ENCODE data around the gene ZBTB2.

Gene ZBTB2

GRCh38 chr6:151436300-151436699, 44.9 kb upstream of the ZBTB2 start:
- TF ChIP-seq CTCF (IDR thresholded peaks at IDR 0.05; ENCODE audit: insufficient read depth, low read length, poor library complexity, severe bottlenecking) = no peak
- Histone ChIP-seq H3K36me3 (ENCODE audit: control insufficient read depth, insufficient read depth, low read length) (peaks cover 4% of the 10 kb centered on the region), H3K4me3 (replicated peaks; ENCODE audit: low read depth, low read length) (no peak overlapping the region), H3K27me3 (replicated peaks; ENCODE audit: control insufficient read depth, insufficient read depth, low read length) (no peaks in the 10 kb centered on the region)
- DNase-seq (ENCODE audit: extremely low read depth, insufficient read length) = no peak

- no peak for TF ChIP-seq CTCF (IDR thresholded peaks at IDR 0.05; ENCODE audit: insufficient read depth, low read length, poor library complexity, severe bottlenecking)
- Histone ChIP-seq H3K4me3 (replicated peaks; ENCODE audit: low read depth, low read length) (no peak overlapping the region), H3K36me3 (ENCODE audit: control insufficient read depth, insufficient read depth, low read length) (peaks cover 5% of the 10 kb centered on the region), H3K27me3 (replicated peaks; ENCODE audit: control insufficient read depth, insufficient read depth, low read length) (no peaks in the 10 kb centered on the region)
- no peak for DNase-seq (ENCODE audit: extremely low read depth, insufficient read length)
Observed at GRCh38 chr6:151434369-151434768, 43.0 kb upstream of the ZBTB2 start.

GRCh38 chr6:151432651-151433050, 41.3 kb upstream of the ZBTB2 start:
- TF ChIP-seq CTCF (IDR thresholded peaks at IDR 0.05; ENCODE audit: insufficient read depth, low read length, poor library complexity, severe bottlenecking) = no peak
- peaks cover 7% of the 10 kb centered on the region for H3K36me3 ChIP-seq (ENCODE audit: control insufficient read depth, insufficient read depth, low read length)
- no peak for DNase-seq (ENCODE audit: extremely low read depth, insufficient read length)

GRCh38 chr6:151431337-151431736, 40.0 kb upstream of the ZBTB2 start:
- no peak for DNase-seq (ENCODE audit: extremely low read depth, insufficient read length)
- Histone ChIP-seq H3K27me3 (replicated peaks; ENCODE audit: control insufficient read depth, insufficient read depth, low read length) (no peaks in the 10 kb centered on the region), H3K36me3 (ENCODE audit: control insufficient read depth, insufficient read depth, low read length) (peaks cover 6% of the 10 kb centered on the region), H3K4me3 (replicated peaks; ENCODE audit: low read depth, low read length) (no peak overlapping the region)
- TF ChIP-seq CTCF (IDR thresholded peaks at IDR 0.05; ENCODE audit: insufficient read depth, low read length, poor library complexity, severe bottlenecking) = no peak

More at GRCh38 chr6:151432651-151433050, 41.3 kb upstream of the ZBTB2 start:
- Histone ChIP-seq H3K4me3 (replicated peaks; ENCODE audit: low read depth, low read length) (no peak overlapping the region), H3K27me3 (replicated peaks; ENCODE audit: control insufficient read depth, insufficient read depth, low read length) (no peaks in the 10 kb centered on the region)

GRCh38 chr6:151430886-151431285, 39.5 kb upstream of the ZBTB2 start:
- DNase-seq (ENCODE audit: extremely low read depth, insufficient read length) = no peak
- TF ChIP-seq CTCF (IDR thresholded peaks at IDR 0.05; ENCODE audit: insufficient read depth, low read length, poor library complexity, severe bottlenecking) = no peak
- H3K4me3 ChIP-seq (replicated peaks; ENCODE audit: low read depth, low read length) = no peak overlapping the region
- no peaks in the 10 kb centered on the region for H3K27me3 ChIP-seq (replicated peaks; ENCODE audit: control insufficient read depth, insufficient read depth, low read length)
- H3K36me3 ChIP-seq (ENCODE audit: control insufficient read depth, insufficient read depth, low read length) = peaks cover 5% of the 10 kb centered on the region

GRCh38 chr6:151428093-151428735, 36.9 kb upstream of the ZBTB2 start:
- no peak overlapping the region for H3K4me3 ChIP-seq (replicated peaks; ENCODE audit: low read depth, low read length)
- DNase-seq (ENCODE audit: extremely low read depth, insufficient read length) = no peak
- no peak for TF ChIP-seq CTCF (IDR thresholded peaks at IDR 0.05; ENCODE audit: insufficient read depth, low read length, poor library complexity, severe bottlenecking)
- no peaks in the 10 kb centered on the region for H3K27me3 ChIP-seq (replicated peaks; ENCODE audit: control insufficient read depth, insufficient read depth, low read length)
- peaks cover 8% of the 10 kb centered on the region for H3K36me3 ChIP-seq (ENCODE audit: control insufficient read depth, insufficient read depth, low read length)

Data from GM06990 (cell line).